K562 (cell line): ENCODE data around the gene SLC8A2. TPM values are rescaled to one million over a fixed set of nuclear protein-coding genes. Genes with fewer than 3 reads are reported as not detected.

Experiments
- AFF4 ChIP-seq: sonication (generic); formaldehyde crosslinking; IDR thresholded peaks from 2 replicates; pipeline ENCODE4 v1.8.0; 2023; ENCODE audit warnings: mild to moderate bottlenecking, missing genetic modification reagents
- FOXA3 ChIP-seq, 2 experiments: fragments of 450-650 bp in 1 of 2; sonication (generic) in 1 of 2; formaldehyde crosslinking; IDR thresholded peaks in 1 of 2; conservative IDR thresholded peaks in 1 of 2; 2 replicates each; pipeline versions ENCODE4 v1.4.0 to v1.8.0; 2020 to 2022; ENCODE audit warnings: mild to moderate bottlenecking in 2 of 2, missing genetic modification reagents in 1 of 2
- MTA3 ChIP-seq: fragments of 450-650 bp; formaldehyde crosslinking; IDR thresholded peaks from 2 replicates; pipeline ENCODE4 v1.6.1; 2017; ENCODE audit warnings: mild to moderate bottlenecking, borderline replicate concordance
- POLR2G ChIP-seq: fragments of 200-400 bp; formaldehyde crosslinking; IDR thresholded peaks from 2 replicates; pipeline ENCODE4 v1.6.1; 2017; ENCODE audit warnings: low read depth, mild to moderate bottlenecking, antibody characterized with exemption, low read length, moderate library complexity
- SMARCA5 ChIP-seq: fragments of 450-650 bp; IDR thresholded peaks from 2 replicates; pipeline ENCODE4 v1.6.1; 2016
- TAF7 ChIP-seq: fragments of 450-650 bp; IDR thresholded peaks from 2 replicates; pipeline ENCODE4 v1.6.1; 2016; ENCODE audit warnings: missing genetic modification characterization, missing compliant biosample characterization
- THRA ChIP-seq: fragments of 450-650 bp; IDR thresholded peaks from 2 replicates; pipeline ENCODE4 v1.6.1; 2017; ENCODE audit warnings: mild to moderate bottlenecking, moderate library complexity
- TOE1 ChIP-seq, 2 experiments: fragments of 450-650 bp in 1 of 2; sonication (generic) in 1 of 2; formaldehyde crosslinking in 1 of 2; IDR thresholded peaks; 2 replicates each; pipeline versions ENCODE4 v1.7.1 to v1.8.0; 2016 to 2022; ENCODE audit warnings: borderline replicate concordance in 2 of 2, mild to moderate bottlenecking in 2 of 2, antibody characterized with exemption in 1 of 2, inconsistent platforms in 1 of 2, low read depth in 1 of 2, missing genetic modification reagents in 1 of 2, moderate library complexity in 1 of 2
- ZBTB17 ChIP-seq: fragments of 450-650 bp; formaldehyde crosslinking; IDR thresholded peaks from 2 replicates; pipeline ENCODE4 v1.4.0; 2020; ENCODE audit warnings: mild to moderate bottlenecking
- ZNF12 ChIP-seq: sonication (generic); formaldehyde crosslinking; IDR thresholded peaks from 2 replicates; pipeline ENCODE4 v1.4.0; 2020; ENCODE audit warnings: mild to moderate bottlenecking, missing genetic modification reagents
- ZNF23 ChIP-seq: fragments of 250-450 bp; sonication (Bioruptor Pico); IDR thresholded peaks from 2 replicates; pipeline ENCODE4 v1.4.0; 2020; ENCODE audit warnings: mild to moderate bottlenecking
- ZNF239 ChIP-seq: fragments of 250-450 bp; sonication (Bioruptor Pico); IDR thresholded peaks from 2 replicates; pipeline ENCODE4 v1.4.0; 2020; ENCODE audit warnings: mild to moderate bottlenecking
- polyA plus RNA-seq, 8 experiments: library from polyadenylated mRNA; depleted of rRNA in 4 of 8; stranded (reverse) in 5 of 8; unstranded in 3 of 8; fragments of >200 nt; fragmentation: Nextera tagmentation in 2 of 8; fragmentation: Illumina TruSeq in 1 of 8; extraction: Ambion mirVana in 2 of 8; extraction: Trizol in 1 of 8; gene quantifications; 2 replicates each; pipeline versions ENCODE4 v1.2.1 to v1.2.3, GENCODE V29; 2011 to 2014; ENCODE audit warnings: inconsistent platforms in 1 of 8, missing spikeins in 1 of 8
- total RNA-seq, 7 experiments: library from RNA; depleted of rRNA in 6 of 7; stranded (reverse); fragments of >200 nt in 6 of 7; fragmentation: Illumina TruSeq in 2 of 7; extraction: Trizol in 2 of 7; gene quantifications; 2 replicates each; pipeline versions ENCODE4 v1.2.1 to v1.2.3, GENCODE V29; 2011 to 2021; ENCODE audit warnings: low replicate concordance in 1 of 7
- TF ChIP-seq, protein P1 (sequence below): fragments of 450-650 bp; formaldehyde crosslinking; IDR thresholded peaks from 2 replicates; pipeline ENCODE4 v1.4.0; 2020; ENCODE audit warnings: mild to moderate bottlenecking
- TF ChIP-seq, protein P2 (sequence below): sonication (generic); formaldehyde crosslinking; IDR thresholded peaks from 2 replicates; pipeline ENCODE4 v1.8.0; 2022; ENCODE audit warnings: mild to moderate bottlenecking, missing genetic modification reagents

SLC8A2 gene
- total and polyA plus RNA-seq, 9 of the 15 experiments (the other 6 are each of a cell fraction or from before 2014, with no cell fraction given), result 0.07 to 0.66 (median 0.24) TPM; not detected in 3

DNA sequence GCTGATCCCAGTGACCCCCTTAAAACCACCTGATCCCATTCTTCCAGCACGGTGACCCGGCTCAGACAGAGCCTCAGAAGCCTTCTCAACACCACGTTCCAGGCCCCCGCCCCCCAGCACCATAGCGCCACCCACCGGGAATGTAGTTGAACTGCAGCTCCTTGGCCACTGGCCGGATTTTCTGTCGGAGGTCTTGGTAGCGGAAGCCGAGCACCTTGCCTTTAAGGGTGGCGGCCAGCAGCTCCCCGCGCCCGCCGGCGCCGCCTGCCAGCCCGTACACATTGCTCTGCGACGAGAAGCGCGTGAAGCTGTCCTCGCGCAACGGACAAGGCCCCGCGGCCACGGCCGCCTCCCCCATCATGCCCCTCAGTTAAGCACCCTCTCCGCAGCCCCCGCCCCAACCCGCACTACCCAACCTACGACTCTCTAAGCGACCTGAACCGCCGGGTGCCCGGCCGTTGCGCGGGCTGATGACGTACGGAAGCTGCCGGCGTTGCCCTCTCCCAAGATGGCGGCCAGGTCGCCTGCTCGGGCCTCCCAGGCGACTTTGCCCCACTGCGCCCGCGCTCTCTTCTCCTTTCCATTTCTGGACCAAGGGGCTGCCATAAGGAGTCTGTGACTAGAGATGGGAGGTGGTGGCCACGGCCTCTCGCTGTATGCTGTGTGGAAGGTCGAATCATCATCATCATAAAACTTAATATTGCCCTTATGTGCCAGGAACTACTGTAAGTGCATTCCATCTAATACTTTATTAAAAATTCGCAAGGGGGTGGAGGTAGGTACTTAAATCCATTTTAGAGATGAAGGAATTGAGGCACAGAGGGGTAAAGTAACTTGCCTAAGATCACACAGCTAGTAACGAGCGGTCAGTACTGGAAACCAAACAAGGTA, 12.4 kb upstream of the SLC8A2 start, which contains the start of gene KPTN (continued):
- TF ChIP-seq THRA, result no peak
- TF ChIP-seq ZNF239 (CRISPR knock-in tag), result no peak
- peak; percentile 85 for TF ChIP-seq ZBTB17 (CRISPR knock-in tag)
- TF ChIP-seq ZNF23, result no peak
- TF ChIP-seq FOXA3 (CRISPR knock-in tag; conservative IDR thresholded peaks at IDR 0.05 in 1 of 2, IDR thresholded peaks at IDR 0.05 in 1 of 2), result 0 out of 4 replicates have a peak, but pooled peaks of 1 of the 2 experiments have one; percentile 42
- TF ChIP-seq AFF4 (CRISPR knock-in tag), result no peak
- TF ChIP-seq, protein P1, sequence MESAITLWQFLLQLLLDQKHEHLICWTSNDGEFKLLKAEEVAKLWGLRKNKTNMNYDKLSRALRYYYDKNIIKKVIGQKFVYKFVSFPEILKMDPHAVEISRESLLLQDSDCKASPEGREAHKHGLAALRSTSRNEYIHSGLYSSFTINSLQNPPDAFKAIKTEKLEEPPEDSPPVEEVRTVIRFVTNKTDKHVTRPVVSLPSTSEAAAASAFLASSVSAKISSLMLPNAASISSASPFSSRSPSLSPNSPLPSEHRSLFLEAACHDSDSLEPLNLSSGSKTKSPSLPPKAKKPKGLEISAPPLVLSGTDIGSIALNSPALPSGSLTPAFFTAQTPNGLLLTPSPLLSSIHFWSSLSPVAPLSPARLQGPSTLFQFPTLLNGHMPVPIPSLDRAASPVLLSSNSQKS (CRISPR knock-in tag), result no peak
- no peak; the same call in 1 of the 2 replicates for TF ChIP-seq ZNF12 (CRISPR knock-in tag)
- peak; percentile 92 for TF ChIP-seq POLR2G
- TF ChIP-seq TAF7 (tag), result peak; percentile 79
- TF ChIP-seq SMARCA5, result peak; percentile 99
- TF ChIP-seq TOE1 (IDR thresholded peaks at IDR 0.05; ENCODE audit: borderline replicate concordance), result peak; percentile 93
- TF ChIP-seq TOE1 (CRISPR knock-in tag; IDR thresholded peaks at IDR 0.05; ENCODE audit: borderline replicate concordance, low read depth), result no peak
- peak; percentile 81 for TF ChIP-seq MTA3
- TF ChIP-seq, protein P2, sequence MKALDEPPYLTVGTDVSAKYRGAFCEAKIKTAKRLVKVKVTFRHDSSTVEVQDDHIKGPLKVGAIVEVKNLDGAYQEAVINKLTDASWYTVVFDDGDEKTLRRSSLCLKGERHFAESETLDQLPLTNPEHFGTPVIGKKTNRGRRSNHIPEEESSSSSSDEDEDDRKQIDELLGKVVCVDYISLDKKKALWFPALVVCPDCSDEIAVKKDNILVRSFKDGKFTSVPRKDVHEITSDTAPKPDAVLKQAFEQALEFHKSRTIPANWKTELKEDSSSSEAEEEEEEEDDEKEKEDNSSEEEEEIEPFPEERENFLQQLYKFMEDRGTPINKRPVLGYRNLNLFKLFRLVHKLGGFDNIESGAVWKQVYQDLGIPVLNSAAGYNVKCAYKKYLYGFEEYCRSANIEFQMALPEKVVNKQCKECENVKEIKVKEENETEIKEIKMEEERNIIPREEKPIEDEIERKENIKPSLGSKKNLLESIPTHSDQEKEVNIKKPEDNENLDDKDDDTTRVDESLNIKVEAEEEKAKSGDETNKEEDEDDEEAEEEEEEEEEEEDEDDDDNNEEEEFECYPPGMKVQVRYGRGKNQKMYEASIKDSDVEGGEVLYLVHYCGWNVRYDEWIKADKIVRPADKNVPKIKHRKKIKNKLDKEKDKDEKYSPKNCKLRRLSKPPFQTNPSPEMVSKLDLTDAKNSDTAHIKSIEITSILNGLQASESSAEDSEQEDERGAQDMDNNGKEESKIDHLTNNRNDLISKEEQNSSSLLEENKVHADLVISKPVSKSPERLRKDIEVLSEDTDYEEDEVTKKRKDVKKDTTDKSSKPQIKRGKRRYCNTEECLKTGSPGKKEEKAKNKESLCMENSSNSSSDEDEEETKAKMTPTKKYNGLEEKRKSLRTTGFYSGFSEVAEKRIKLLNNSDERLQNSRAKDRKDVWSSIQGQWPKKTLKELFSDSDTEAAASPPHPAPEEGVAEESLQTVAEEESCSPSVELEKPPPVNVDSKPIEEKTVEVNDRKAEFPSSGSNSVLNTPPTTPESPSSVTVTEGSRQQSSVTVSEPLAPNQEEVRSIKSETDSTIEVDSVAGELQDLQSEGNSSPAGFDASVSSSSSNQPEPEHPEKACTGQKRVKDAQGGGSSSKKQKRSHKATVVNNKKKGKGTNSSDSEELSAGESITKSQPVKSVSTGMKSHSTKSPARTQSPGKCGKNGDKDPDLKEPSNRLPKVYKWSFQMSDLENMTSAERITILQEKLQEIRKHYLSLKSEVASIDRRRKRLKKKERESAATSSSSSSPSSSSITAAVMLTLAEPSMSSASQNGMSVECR, result peak; percentile 79
